BE2C (cell line): ENCODE data around the gene PGRMC2.

Experiments
- DNase-seq: peaks from one replicate; pipeline ENCODE4 v3.0.0-alpha.2; 2020
- H3K27me3 ChIP-seq: fragments of 250-450 bp; sonication (Bioruptor Pico); 2 replicates; pipeline ENCODE4 v1.5.1; 2020; ENCODE audit warnings: mild to moderate bottlenecking
- H3K36me3 ChIP-seq: fragments of 250-450 bp; sonication (Bioruptor Pico); 2 replicates; pipeline ENCODE4 v1.5.1; 2020; ENCODE audit warnings: mild to moderate bottlenecking
- H3K4me1 ChIP-seq: fragments of 250-450 bp; sonication (Bioruptor Pico); 2 replicates; pipeline ENCODE4 v1.5.1; 2020
- H3K4me3 ChIP-seq: 2 replicates; pipeline ENCODE4 v1.5.1; 2011; ENCODE audit warnings: low read depth, low read length
- H3K9me3 ChIP-seq: fragments of 250-450 bp; sonication (Bioruptor Pico); 2 replicates; pipeline ENCODE4 v1.5.1; 2020
- CTCF ChIP-seq: IDR thresholded peaks from 2 replicates; pipeline ENCODE4 v1.5.1; 2012; ENCODE audit warnings: mild to moderate bottlenecking, low read depth, low read length

The PGRMC2 gene

GRCh38 chr4:128228845-128229795 is 58.5 kb downstream of the PGRMC2 start:
- Histone ChIP-seq H3K27me3 (no peaks in the 10 kb centered on the region), H3K4me1 (0 out of 2 replicates have a peak, but pooled peaks cover 4% of the 10 kb centered on the region), H3K4me3 (no peak overlapping the region), H3K9me3 (no peaks in the 10 kb centered on the region), H3K36me3 (no peaks in the 10 kb centered on the region)
- DNase-seq = no peak
- no peak for TF ChIP-seq CTCF

DNA sequence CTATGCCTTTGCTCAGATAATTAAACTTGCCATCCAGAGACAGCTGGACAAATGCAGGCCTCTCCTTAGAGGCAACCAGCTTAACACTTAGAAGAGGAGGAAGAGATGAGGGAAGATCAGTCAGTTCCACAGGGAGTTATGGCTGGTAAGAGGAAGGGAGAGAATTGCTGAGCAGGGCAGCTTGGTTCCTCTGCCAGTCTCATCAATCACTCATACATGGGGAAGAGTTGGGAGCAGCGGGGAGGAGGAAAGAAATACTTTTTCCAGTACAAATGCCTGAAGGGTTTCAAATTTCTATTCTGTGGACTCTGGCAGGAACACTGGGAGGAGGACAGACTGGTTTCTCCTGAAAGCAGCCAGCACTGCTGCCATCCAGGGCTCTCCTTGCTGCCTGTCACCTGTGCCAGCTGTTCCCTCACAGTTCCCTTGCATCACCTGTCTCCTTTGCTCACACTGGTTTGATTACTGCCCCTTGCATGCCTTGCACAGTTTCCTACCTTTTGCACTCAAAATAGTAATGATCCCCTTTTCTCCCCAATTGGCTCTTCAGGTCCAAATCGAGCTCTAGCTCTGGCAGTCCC is 59.5 kb downstream of the PGRMC2 start:
- no peak overlapping the region for H3K4me3 ChIP-seq
- H3K36me3 ChIP-seq = no peaks in the 10 kb centered on the region
- H3K27me3 ChIP-seq = no peaks in the 10 kb centered on the region
- TF ChIP-seq CTCF = no peak
- DNase-seq = no peak
- H3K4me1 ChIP-seq = 0 out of 2 replicates have a peak, but pooled peaks cover 4% of the 10 kb centered on the region
- H3K9me3 ChIP-seq = no peaks in the 10 kb centered on the region

DNA sequence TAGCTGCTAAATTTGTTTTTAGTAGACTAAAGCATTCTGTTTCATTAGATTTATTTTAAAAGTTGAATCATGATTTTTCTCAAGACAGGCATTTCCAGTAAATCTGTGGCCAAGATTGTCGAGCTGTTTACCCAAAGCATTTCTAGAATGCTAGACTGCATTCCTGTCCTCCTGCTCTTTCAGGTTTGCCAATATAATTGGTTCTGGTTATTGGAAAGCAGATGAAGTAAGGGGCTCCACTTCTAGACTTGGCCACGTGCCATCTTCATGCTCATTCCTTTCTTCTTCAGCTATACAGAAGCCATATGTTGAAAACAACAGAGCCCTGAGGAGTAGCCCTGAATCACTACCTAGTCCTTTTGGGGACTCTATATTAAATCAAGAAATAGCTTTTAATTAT is 62.5 kb downstream of the PGRMC2 start:
- TF ChIP-seq CTCF = no peak
- Histone ChIP-seq H3K9me3 (no peaks in the 10 kb centered on the region), H3K27me3 (no peaks in the 10 kb centered on the region), H3K36me3 (no peaks in the 10 kb centered on the region), H3K4me3 (no peak overlapping the region), H3K4me1 (0 out of 2 replicates have a peak, but pooled peaks cover 4% of the 10 kb centered on the region)
- peak; percentile 38 for DNase-seq

- TF ChIP-seq CTCF = no peak
- DNase-seq = no peak
- no peak overlapping the region for H3K4me3 ChIP-seq
- H3K4me1 ChIP-seq = no peaks in the 10 kb centered on the region
- H3K36me3 ChIP-seq = no peaks in the 10 kb centered on the region
- H3K27me3 ChIP-seq = no peaks in the 10 kb centered on the region
- H3K9me3 ChIP-seq = no peaks in the 10 kb centered on the region
These were observed 66.0 kb downstream of the PGRMC2 start for GRCh38 chr4:128221586-128221985.

DNA sequence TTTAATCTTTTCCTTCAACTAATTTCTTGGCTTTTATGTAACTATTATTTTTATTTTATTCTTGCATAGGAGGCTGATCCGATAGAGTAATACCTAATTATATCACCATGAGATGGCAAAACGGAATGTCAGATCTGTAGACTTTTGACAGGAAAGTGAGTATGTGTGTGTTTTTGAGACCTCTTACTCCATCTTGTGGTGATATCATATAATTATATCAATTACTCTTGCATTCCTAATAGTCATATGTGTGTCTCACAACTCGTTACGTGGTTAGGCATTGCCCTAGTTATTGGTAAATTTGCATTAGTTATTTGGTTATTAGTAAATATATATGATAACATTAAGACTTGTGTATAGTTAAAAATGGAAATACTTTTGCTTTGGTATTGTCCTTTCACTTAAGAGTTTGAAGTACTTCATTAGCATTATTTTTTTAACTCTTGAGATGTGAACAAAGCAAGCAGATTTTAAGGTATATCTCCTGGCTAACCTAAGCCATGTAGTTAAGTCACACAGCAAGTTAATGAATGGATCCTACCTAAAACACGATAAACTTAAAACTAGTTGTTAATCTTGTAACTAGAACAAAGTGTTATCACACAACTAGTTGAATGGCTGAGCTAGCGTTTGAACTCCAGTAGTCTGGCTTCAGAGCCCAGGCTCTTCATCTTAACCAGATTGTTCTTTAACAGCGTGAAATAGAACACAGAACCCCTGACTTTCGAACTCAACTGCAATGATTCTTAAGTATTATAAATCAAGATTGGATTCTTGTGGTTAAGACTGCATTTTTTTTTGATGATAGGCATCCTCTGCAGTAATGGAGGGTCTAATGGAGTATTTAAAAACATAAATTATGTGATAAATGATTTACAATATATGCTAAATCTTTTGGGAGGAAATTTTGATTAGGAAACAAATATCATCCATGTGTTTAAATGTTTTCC is 67.1 kb downstream of the PGRMC2 start:
- DNase-seq = no peak
- H3K9me3 ChIP-seq = no peaks in the 10 kb centered on the region
- TF ChIP-seq CTCF = peak; percentile 41; the same call in 1 of the 2 replicates

More for the DNA sequence above, 67.1 kb downstream of the PGRMC2 start:
- no peaks in the 10 kb centered on the region for H3K4me1 ChIP-seq
- no peak overlapping the region for H3K4me3 ChIP-seq
- H3K27me3 ChIP-seq = no peaks in the 10 kb centered on the region
- H3K36me3 ChIP-seq = no peaks in the 10 kb centered on the region
